Activated CD4-positive, alpha-beta T cell treated with anti-CD3 and anti-CD28 coated beads for 36 hours (primary cell): Measurements from ENCODE around the gene FILIP1. TPM values are rescaled to one million over a fixed set of nuclear protein-coding genes. Genes with fewer than 3 reads are reported as not detected.

Experiments
- ATAC-seq: fragments of 200-7000 bp; cut with Tn5 transposase; one replicate; pipeline ENCODE4 v1.10.0; 2021; ENCODE audit warnings: mild to moderate bottlenecking, moderate library complexity
- CTCF ChIA-PET: fragments of 350-600 bp; sonication (Branson Sonifier 250); formaldehyde crosslinking; loops from one replicate; lab custom pipeline; 2021; ENCODE audit warnings: antibody characterized with exemption; lab: Charles Lee
- POLR2A ChIA-PET: fragments of 350-600 bp; sonication (Branson Sonifier 250); formaldehyde crosslinking; loops from one replicate; lab custom pipeline; 2021; ENCODE audit warnings: antibody characterized with exemption, inconsistent platforms; lab: Charles Lee
- DNase-seq: peaks from one replicate; pipeline ENCODE4 v3.0.0-alpha.2; 2020
- H3K27ac Mint-ChIP-seq: one replicate; pipeline ENCODE4 v1.8.0; 2021; ENCODE audit warnings: mixed read lengths
- H3K27me3 Mint-ChIP-seq: one replicate; pipeline ENCODE4 v1.8.0; 2021; ENCODE audit warnings: mixed read lengths
- H3K36me3 Mint-ChIP-seq: one replicate; pipeline ENCODE4 v1.8.0; 2021; ENCODE audit warnings: low read depth, mixed read lengths
- H3K4me1 Mint-ChIP-seq: one replicate; pipeline ENCODE4 v1.8.0; 2021; ENCODE audit warnings: mixed read lengths
- H3K4me3 Mint-ChIP-seq: one replicate; pipeline ENCODE4 v1.8.0; 2021; ENCODE audit warnings: mild to moderate bottlenecking, moderate library complexity, mixed read lengths
- H3K9me3 Mint-ChIP-seq: one replicate; pipeline ENCODE4 v1.8.0; 2021; ENCODE audit warnings: low read depth, mixed read lengths
- intact Hi-C, 2 experiments: fragments of 100-400 bp; cut with DNase I in 1 of 2; cut with micrococcal nuclease in 1 of 2; formaldehyde crosslinking; loops; one replicate each; pipeline versions ENCODE4 v1.14.2 to v1.15.1; 2022 to 2024; cut with DNase I, micrococcal nuclease
- total RNA-seq, 2 experiments: library from RNA; stranded (reverse); gene quantifications; one replicate each; pipeline ENCODE4 v1.2.3, GENCODE V29; 2021

Gene FILIP1
- total RNA-seq, 2 experiments from 2014 or later, result not detected

- ATAC-seq (no peak), DNase-seq (no peak)
- CTCF ChIA-PET, result interaction anchor here (0.7 to 1.6 kb wide), 2 partner anchors 14 to 46 kb away, joined by 3 read pairs; no protein-coding TSS in a partner anchor
- Mint-ChIP-seq H3K4me3 (no peak overlapping the region), H3K4me1 (no peaks in the 10 kb centered on the region), H3K9me3 (no peaks in the 10 kb centered on the region), H3K27ac (no peak overlapping the region), H3K27me3 (peaks cover 19% of the 10 kb centered on the region), H3K36me3 (no peaks in the 10 kb centered on the region)
- POLR2A ChIA-PET, result no interaction called here
- intact Hi-C loops, result no loop called here
Observed at GRCh38 chr6:75318900-75319299, 174.7 kb downstream of the FILIP1 start.

- Mint-ChIP-seq H3K27me3 (peaks cover 29% of the 10 kb centered on the region), H3K4me3 (no peak overlapping the region), H3K27ac (no peak overlapping the region), H3K9me3 (no peaks in the 10 kb centered on the region), H3K4me1 (no peaks in the 10 kb centered on the region), H3K36me3 (no peaks in the 10 kb centered on the region)
- POLR2A ChIA-PET, result no interaction called here
- intact Hi-C loops, result no loop called here
- ATAC-seq (no peak), DNase-seq (no peak)
- CTCF ChIA-PET, result interaction anchor here (0.6 to 1.6 kb wide), 5 partner anchors 15 to 329 kb away, joined by 3 to 4 read pairs (median 3); no protein-coding TSS in a partner anchor
Observed at GRCh38 chr6:75317503-75318206, 175.9 kb downstream of the FILIP1 start.

GRCh38 chr6:75315978-75316377 lies 177.6 kb downstream of the FILIP1 start:
- no peak for ATAC-seq
- ChIA-PET POLR2A (no interaction called here), CTCF (interaction anchor here (1.4 kb wide), 1 partner anchor 19 kb away, joined by 3 read pairs; no protein-coding TSS in a partner anchor)
- no peak for DNase-seq
- no peaks in the 10 kb centered on the region for H3K36me3 Mint-ChIP-seq
- H3K4me3 Mint-ChIP-seq, result no peak overlapping the region
- H3K4me1 Mint-ChIP-seq, result no peaks in the 10 kb centered on the region
- H3K27ac Mint-ChIP-seq, result no peak overlapping the region
- intact Hi-C loops, result no loop called here
- H3K9me3 Mint-ChIP-seq, result no peaks in the 10 kb centered on the region
- H3K27me3 Mint-ChIP-seq, result peaks cover 31% of the 10 kb centered on the region

- no peak for DNase-seq
- Mint-ChIP-seq H3K4me3 (no peak overlapping the region), H3K27me3 (peaks cover 11% of the 10 kb centered on the region), H3K4me1 (peaks cover 5% of the 10 kb centered on the region), H3K9me3 (no peaks in the 10 kb centered on the region), H3K36me3 (no peaks in the 10 kb centered on the region), H3K27ac (no peak overlapping the region)
- intact Hi-C loops, result no loop called here
- ChIA-PET POLR2A (interaction anchor here (0.7 kb wide), 1 partner anchor 1656 kb away, joined by 4 read pairs; no protein-coding TSS in a partner anchor), CTCF (no interaction called here)
- ATAC-seq, result no peak
Observed at GRCh38 chr6:75308250-75308988, 185.2 kb downstream of the FILIP1 start.

DNA sequence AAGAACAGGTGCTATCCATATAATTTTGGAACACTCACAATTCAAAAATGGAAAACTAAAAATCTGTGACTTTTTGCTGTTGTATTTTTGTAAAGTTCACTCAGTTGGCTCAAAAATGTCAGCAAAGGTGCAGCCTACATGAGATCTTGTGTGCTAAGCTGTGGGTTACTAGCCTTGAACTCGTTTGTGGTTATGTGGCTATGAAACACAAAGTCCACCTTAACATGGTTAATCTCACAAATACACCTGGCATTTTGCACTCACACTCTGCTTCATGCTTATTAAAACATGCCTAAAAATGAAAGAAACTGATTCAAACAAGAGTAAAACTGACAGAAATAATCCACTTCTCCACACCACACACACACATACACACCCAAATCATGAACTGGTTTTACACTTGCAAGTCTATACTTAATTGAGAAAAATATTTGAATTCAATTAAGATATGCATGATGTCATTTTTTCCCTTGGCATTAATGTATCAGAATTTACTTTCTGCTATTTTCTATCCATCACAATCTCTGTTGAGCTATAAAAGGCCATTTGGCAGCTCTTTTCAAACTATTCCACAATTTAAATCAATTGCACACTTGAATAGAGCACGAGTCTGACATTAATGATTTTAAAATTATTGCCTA lies 186.1 kb downstream of the FILIP1 start:
- ATAC-seq (no peak), DNase-seq (no peak)
- Mint-ChIP-seq H3K9me3 (no peaks in the 10 kb centered on the region), H3K36me3 (no peaks in the 10 kb centered on the region), H3K4me1 (peaks cover 5% of the 10 kb centered on the region), H3K27ac (no peak overlapping the region), H3K27me3 (peaks cover 4% of the 10 kb centered on the region), H3K4me3 (no peak overlapping the region)
- intact Hi-C loops, result no loop called here
- ChIA-PET POLR2A (interaction anchor here (0.7 kb wide), 1 partner anchor 1655 kb away, joined by 4 read pairs; no protein-coding TSS in a partner anchor), CTCF (interaction anchor here (1.1 kb wide), 1 partner anchor 10 kb away, joined by 3 read pairs; no protein-coding TSS in a partner anchor)

GRCh38 chr6:75306064-75306463 lies 187.5 kb downstream of the FILIP1 start:
- peaks cover 5% of the 10 kb centered on the region for H3K4me1 Mint-ChIP-seq

GRCh38 chr6:75305573-75305972 lies 188.0 kb downstream of the FILIP1 start:
- CTCF ChIA-PET, result interaction anchor here (0.9 to 2.5 kb wide), 5 partner anchors 8 to 241 kb away, joined by 3 to 11 read pairs (median 4); no protein-coding TSS in a partner anchor
- DNase-seq, result no peak
- H3K4me3 Mint-ChIP-seq, result no peak overlapping the region
- H3K27me3 Mint-ChIP-seq, result peaks cover 2% of the 10 kb centered on the region
- no peaks in the 10 kb centered on the region for H3K9me3 Mint-ChIP-seq
- no peaks in the 10 kb centered on the region for H3K36me3 Mint-ChIP-seq
- POLR2A ChIA-PET, result no interaction called here
- H3K4me1 Mint-ChIP-seq, result peaks cover 5% of the 10 kb centered on the region
- H3K27ac Mint-ChIP-seq, result no peak overlapping the region
- ATAC-seq, result no peak
- intact Hi-C loops, result no loop called here

More at GRCh38 chr6:75306064-75306463, 187.5 kb downstream of the FILIP1 start:
- Mint-ChIP-seq H3K36me3 (no peaks in the 10 kb centered on the region), H3K9me3 (no peaks in the 10 kb centered on the region), H3K4me3 (no peak overlapping the region), H3K27me3 (peaks cover 2% of the 10 kb centered on the region), H3K27ac (no peak overlapping the region)
- POLR2A ChIA-PET, result no interaction called here
- DNase-seq (no peak), ATAC-seq (no peak)
- intact Hi-C loops, result no loop called here
- CTCF ChIA-PET, result interaction anchor here (0.9 to 1.5 kb wide), 3 partner anchors 9 to 240 kb away, joined by 3 to 4 read pairs (median 3); no protein-coding TSS in a partner anchor

DNA sequence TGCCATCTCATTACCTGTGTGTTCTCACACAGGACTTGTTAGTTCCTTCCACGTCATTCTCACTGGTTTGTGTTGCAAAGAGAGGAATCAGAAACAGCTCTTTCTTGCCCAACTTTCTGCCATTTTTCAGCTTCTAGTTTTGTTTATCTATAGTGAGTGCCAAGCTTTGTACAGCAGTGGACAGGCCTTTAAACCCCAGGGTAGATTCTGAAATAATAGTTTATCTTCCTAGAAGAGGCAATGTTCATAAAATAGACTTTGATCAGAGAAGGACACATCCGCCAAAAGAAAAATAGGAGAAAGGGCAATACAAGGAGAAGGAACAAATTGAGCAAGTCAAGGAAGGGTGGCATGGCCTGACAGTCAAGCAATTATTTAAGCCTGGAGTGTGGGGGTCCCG lies 191.3 kb downstream of the FILIP1 start:
- no peak for DNase-seq
- no peak for ATAC-seq
- intact Hi-C loops, result no loop called here
- ChIA-PET CTCF (no interaction called here), POLR2A (no interaction called here)
- Mint-ChIP-seq H3K27ac (no peak overlapping the region), H3K36me3 (no peaks in the 10 kb centered on the region), H3K9me3 (no peaks in the 10 kb centered on the region), H3K4me3 (no peak overlapping the region), H3K4me1 (peaks cover 5% of the 10 kb centered on the region), H3K27me3 (peaks cover 2% of the 10 kb centered on the region)

DNA sequence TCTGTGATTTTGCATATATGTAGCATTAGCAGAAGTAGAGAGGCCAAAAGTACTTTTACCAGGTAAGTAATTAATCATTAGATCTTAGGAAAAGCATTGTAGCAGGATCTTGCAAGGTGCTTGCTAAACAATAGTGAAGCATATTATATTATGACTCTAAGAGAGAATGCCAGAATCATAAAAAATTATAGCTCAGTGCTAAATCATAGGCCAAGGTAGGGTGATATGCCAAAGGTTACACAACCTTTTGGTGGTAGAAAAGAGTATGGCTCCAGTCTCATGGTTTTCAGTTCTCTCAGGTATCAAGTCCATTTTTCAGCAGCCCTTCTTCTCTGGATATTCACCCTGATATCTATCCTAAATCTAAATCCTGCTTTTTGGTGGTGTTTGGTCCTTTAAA lies 192.1 kb downstream of the FILIP1 start:
- Mint-ChIP-seq H3K27me3 (peaks cover 2% of the 10 kb centered on the region), H3K4me3 (no peak overlapping the region), H3K27ac (no peak overlapping the region), H3K36me3 (no peaks in the 10 kb centered on the region), H3K9me3 (no peaks in the 10 kb centered on the region), H3K4me1 (peaks cover 4% of the 10 kb centered on the region)
- intact Hi-C loops, result no loop called here
- ChIA-PET POLR2A (no interaction called here), CTCF (interaction anchor here (1.1 kb wide), 1 partner anchor 225 kb away, joined by 5 read pairs; no protein-coding TSS in a partner anchor)
- ATAC-seq (no peak), DNase-seq (no peak)

DNA sequence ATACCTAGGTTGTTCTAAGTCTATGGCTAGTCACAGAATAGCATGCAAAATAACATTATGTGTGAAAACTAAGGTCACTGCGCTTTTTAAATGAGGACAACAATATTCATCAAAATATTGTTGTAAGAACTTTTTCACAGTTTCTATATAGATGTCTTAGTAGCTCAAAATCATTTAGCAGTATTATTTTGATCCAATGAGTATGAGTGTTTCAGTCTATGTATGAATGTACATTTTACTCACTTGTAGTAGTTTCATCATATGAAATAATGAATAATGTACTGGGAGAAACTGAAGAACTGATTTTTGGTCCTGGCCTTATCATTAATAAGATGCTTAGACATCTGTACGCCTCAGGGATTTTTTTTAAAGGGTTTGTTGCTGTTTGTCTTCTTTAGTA lies 192.5 kb downstream of the FILIP1 start:
- intact Hi-C loops, result no loop called here
- peak; percentile 57 for ATAC-seq
- ChIA-PET CTCF (interaction anchor here (1.1 to 1.3 kb wide), 2 partner anchors 10 to 226 kb away, joined by 3 to 5 read pairs; no protein-coding TSS in a partner anchor), POLR2A (no interaction called here)
- Mint-ChIP-seq H3K9me3 (no peaks in the 10 kb centered on the region), H3K36me3 (no peaks in the 10 kb centered on the region), H3K4me3 (no peak overlapping the region), H3K4me1 (peaks cover under 1% of the 10 kb centered on the region), H3K27ac (no peak overlapping the region), H3K27me3 (peaks cover 2% of the 10 kb centered on the region)
- no peak for DNase-seq

GRCh38 chr6:75300531-75300855 lies 193.1 kb downstream of the FILIP1 start:
- no peak for ATAC-seq
- H3K9me3 Mint-ChIP-seq, result no peaks in the 10 kb centered on the region
- no peak overlapping the region for H3K4me3 Mint-ChIP-seq
- no peak overlapping the region for H3K27ac Mint-ChIP-seq
- peaks cover 2% of the 10 kb centered on the region for H3K27me3 Mint-ChIP-seq
- no peaks in the 10 kb centered on the region for H3K4me1 Mint-ChIP-seq
- intact Hi-C loops, result no loop called here
- no peaks in the 10 kb centered on the region for H3K36me3 Mint-ChIP-seq
- ChIA-PET POLR2A (no interaction called here), CTCF (interaction anchor here (0.7 to 1.3 kb wide), 3 partner anchors 10 to 498 kb away, joined by 3 to 5 read pairs (median 3); no protein-coding TSS in a partner anchor)
- DNase-seq, result no peak
